ENCODE results near the gene FGGY.

Gene FGGY

DNA sequence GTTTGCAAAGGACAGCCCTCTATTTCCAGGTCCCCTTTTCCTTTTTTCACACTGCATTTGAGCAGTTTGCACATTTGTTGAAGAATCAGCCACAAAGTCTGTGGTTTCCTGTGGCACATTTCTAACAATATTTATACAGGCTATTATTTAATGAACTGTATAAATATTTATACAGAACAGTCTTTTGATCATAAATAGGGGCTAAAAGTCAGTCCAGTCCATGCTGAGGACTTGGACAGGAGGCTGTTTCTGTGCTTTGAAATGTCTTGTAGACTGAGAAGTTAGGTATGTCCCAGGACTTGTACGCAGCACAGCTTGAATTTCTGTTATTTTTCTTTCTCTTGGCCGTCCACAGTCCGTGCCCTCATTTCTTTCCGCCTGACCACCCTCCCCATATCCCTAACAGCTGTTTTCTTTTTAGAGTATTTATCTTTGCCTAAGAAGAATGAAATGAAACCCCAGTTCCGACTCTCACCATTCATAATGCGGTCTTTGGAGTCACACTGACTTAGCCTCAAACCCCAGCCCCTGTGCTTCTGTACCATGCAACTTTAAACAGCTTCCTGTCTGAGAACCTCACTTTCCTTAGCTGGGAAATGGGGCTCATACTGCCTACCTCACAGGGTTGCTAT, 19.7 kb downstream of the FGGY start:
- FAIRE-seq, result no peak

DNA sequence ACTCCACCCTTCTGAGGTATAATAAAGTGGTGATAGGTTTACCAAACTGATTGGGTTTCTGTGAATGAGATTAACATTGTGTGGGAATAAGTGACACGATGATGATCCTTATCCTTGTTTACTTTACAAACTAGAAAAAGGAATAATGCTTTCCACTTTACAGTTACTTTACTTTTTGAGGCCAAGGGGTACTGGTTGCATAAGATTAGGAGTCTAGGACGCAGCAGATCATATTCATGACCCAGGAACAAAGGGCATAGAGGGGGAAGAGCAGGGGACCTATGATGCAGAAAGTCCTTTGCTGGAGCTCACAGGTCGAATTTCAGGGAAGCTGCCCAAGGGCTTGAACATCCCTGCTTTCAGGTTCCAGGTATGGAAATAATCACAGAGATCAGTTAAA, 20.4 kb downstream of the FGGY start:
- FAIRE-seq, result no peak

DNA sequence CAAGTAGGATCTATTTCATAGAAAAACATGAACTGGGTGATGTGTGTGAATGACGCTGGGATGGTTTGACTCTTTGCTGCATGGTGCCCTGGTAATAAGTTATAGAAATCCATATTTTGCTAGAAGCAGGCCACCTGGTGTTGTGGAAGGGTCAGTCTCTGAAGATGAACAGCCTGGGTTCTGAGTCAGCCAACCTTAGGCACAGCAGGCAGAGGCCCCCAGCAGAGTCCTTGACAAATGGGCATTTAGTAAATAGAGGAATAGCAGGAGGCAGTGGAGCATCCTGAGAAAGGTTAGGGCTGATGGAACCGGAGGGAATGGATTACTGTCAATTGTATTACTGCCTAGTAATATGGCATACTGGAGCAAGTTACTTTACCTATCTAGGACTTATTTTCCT, 20.9 kb downstream of the FGGY start:
- FAIRE-seq, result no peak

DNA sequence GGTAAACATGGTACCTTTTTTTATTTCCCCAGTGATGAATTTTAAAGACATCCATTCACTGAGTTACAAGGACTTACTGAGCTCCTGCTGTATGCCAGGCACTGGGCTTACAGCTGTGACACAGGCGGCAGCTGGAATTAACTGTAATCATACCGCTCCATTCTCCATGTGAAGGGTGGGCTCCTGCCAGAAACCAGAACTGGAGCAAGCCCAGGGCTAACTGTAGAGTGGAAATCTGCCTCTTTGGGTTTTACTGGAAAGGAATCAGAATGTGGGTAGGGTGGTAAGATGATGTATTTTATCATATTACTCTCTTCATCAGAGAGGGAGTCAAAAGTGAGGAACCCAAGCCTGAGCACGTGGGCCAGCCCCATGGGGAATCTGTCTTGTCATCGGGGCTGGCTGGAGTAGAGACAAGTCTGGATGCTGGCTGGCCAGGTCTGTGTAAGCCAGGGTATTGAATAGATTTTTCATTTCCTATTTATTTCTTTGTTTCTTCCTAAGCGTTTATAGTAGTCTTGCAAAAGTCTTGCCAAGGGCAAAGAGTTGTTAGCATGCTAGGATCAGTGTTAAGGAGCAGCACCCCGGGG, 21.5 kb downstream of the FGGY start:
- FAIRE-seq, result no peak

DNA sequence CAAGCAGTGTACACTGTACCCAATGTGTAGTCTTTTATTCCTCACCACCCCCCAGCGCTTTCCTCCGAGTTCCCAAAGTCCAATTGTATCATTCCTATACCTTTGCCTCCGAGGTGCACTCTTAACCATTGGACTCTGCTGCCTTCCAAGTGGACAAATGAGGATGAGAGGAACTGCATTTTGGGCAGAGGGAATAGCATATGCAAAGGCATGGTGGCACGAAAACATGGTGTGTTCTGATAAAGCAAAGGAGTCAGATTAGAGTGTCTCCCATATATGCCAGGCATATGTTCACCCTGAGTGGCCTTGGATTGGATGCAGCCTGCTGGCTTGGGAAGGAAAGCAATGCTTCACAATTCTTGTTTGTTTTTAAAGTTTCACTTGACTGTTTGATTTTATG, 25.5 kb downstream of the FGGY start:
- FAIRE-seq, result no peak

DNA sequence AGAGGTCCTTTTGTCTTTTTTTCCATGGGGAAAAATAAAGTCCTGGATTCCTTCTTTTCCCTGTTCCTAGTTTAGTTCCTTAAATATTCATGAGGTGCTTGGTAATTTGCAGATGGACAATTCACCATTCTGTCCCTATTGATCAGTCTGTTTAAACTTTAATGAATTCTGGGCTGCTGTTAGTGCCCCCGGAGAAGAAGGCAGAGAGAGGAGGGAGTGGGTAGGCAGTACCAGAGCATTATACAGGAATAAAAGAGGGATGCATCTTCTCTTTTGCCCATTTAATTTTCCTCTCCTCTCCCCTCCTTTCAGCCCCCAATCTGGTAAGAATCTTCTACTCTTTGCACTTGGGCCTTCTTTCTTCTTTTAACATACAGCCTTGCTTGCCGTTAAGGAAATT, 25.9 kb downstream of the FGGY start:
- FAIRE-seq, result no peak

DNA sequence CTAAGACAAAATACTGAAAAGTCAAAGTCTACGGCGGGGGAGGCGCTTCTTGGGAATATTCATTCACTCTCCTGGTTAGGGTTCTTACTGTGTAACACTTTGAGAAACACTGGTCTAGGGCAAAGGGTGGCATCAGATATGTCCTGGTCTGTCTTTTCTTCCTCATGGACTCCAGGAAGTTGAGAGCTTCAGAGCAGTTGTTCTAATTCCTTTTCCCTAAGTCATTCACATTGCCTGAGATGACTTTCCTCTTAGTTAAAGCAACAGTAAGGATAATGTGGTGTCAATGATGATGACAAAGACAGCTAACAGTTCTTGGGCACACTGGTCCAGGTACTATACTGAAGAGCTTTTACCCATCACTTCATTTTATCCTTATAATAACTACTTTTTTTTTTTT, 27.0 kb downstream of the FGGY start:
- no peak for FAIRE-seq

DNA sequence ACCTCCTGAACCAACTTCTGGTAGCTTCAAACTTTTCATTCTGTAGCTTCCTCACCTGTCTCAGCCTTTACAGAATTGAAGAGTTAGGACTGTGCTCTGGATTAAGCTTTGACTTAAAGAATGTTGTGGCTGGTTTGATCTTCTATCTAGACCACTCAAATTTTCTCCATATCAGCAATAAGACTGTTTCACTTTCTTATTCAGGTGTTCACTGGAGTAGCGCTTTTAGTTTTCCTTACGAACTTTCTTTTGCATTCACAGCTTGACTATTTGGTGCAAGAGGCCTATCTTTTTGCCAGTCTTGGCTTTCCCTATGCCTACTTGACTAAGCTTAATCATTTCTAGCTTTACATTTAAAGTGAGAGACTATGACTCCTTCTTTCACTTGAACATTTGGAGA, 31.5 kb downstream of the FGGY start:
- no peak for FAIRE-seq

DNA sequence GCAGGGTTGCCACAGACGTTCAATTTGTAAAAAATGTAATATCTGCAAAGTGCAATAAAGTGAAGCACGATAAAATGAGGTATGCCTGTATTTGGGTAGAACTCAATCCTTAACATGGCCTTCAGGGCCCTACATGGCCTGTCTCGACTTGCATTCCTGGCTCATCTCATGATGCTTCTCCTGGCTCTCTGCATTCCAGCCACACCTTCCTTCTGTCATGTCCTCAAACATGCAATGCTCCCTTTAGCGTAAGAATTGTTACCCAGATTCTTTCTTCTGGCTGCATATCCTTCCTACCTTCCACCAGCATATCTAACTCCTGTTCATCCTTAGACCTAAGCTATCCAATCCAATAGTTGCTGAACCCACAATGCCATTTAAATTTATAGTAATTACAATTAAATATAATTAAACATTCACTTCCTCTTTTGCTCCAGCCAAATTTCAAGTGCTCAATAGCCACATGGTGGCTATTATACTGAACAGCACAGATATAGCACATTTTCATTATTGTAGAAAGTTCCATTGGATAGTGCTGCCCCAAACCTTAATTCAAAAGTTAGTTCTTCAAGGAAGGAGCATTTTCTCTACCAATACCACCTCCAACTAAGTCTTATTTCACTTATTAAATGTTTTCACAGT, 32.6 kb downstream of the FGGY start:
- no peak for FAIRE-seq

DNA sequence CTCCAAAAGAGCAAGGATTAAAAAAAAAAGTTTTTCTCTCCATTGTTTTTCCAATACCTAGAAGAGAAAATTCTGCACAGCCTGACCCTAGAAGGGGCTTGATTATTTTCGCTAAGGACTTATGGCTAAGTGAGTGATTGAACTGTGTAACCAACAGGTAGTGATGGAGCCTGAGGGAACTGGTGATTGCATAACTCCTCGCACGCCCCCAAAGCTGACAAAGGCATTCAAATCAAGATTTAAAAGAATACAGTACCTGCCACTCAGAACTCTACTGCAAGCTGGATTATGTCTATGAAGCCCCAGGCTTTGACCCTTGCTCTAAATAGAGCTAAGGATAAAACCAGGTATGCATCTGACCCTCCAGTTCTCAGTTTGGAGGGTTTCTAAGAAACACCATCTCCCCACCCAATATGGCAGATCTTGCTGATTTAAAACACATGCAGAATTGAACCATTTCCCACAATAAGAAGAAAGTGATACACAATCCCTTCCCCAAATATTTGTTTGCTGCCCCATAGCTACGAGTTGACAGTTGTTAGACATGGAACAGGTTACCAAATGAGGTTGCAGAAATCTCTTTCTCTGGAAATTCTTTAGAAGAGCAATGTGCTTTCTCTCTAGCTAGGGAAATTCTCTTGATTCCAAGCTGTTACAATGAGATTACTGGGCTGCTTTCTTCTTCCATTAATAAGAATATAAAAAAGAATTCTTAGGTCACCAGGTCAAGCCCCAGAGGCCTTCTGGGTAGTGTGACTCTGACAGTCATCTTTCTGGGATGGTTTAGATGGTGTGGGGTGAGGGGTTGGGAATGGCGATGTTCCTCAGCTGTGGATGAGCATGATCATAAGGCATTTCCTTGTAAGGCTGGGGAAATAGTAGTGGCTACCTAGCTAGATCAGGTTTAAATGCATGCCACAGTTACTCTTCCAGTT, 35.1 kb downstream of the FGGY start:
- no peak for FAIRE-seq

DNA sequence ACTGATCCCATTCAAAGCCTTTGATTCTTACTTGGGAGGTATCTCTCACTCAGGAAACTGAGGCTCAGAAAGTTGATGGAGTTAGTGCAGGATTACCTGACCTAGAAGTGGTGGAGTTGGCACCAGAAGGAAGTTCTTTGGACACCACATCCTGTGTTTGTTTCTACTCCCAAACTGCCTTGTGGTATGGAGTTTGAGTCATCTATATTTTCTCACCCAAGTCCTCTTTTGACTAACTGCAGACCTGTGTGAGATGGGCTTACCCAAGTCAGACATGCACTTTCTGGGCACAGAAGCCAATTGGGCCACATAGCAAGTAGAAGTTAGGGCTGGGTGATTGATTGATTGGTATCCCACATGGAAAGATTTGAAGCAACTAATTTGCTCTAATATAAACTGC, 36.1 kb downstream of the FGGY start:
- no peak for FAIRE-seq

DNA sequence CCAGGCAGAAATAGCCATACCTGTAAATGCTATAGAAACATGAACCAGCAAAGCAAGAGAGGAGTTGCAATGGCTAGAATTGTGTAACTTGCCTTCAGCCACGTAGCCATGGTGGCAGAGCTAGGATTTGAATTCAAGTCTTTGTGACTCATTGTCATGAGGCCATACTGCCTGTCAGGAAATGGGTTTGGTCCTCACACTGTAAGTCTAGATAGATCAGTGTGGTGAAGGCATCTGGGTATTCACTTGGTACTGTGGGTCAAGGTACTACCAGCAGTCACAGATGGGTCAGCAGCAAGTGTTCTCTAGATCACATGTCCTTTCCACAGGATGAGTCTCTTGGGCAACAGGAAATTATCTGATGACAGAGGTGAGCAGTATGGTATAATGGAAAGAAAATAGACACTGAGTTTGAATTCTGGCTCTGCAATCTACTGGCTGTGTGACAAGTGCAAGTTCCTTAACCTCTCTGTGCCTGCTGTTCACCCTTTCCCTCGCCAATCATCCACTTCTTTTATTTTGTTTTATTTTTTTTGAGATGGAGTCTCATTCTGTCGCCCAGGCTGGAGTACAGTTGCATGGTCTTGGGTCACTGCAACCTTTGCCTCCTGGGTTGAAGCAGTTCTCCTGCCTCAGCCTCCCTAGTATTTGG, 36.9 kb downstream of the FGGY start:
- no peak for FAIRE-seq

DNA sequence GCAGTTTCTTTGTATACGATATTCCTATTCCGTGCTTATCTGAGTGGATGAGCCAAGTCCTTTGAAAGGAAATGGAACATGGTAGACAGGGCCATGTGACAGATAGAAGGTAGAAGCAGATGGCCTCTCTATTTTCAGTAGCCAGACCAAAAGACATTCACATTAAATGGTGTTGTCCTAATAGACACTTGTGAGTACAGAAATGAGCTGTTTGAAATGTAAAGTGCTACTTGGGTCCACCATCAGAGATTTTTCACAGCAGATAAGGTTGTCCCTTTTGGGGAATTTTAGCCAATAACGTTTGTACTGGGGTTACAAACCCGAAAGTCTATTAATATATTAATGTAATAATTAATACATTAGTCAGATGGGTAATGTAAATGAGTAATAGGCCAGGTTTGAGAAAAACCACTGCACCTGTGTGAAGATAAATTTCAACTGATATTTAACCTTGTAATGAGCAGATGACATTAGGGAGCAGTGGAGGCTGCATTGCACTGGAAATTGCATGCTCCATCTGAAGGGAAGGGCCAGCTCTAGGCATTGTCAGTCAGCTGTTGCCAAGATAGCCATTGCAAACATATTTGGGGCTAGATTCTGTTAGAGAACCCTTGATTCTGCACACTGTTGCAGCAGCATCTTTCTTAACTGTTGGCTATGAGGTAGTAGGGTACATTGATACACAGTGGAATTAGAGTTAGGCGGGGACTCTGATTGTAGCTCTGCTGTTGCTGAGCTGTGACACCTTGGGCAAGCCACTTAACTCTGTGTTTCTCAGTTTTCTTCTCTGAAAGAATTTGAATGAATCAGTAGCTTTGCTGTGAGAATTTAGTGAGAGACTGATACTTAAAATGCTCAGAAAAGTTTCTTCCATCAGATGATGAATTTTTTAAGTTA, 43.8 kb downstream of the FGGY start:
- FAIRE-seq, result no peak

DNA sequence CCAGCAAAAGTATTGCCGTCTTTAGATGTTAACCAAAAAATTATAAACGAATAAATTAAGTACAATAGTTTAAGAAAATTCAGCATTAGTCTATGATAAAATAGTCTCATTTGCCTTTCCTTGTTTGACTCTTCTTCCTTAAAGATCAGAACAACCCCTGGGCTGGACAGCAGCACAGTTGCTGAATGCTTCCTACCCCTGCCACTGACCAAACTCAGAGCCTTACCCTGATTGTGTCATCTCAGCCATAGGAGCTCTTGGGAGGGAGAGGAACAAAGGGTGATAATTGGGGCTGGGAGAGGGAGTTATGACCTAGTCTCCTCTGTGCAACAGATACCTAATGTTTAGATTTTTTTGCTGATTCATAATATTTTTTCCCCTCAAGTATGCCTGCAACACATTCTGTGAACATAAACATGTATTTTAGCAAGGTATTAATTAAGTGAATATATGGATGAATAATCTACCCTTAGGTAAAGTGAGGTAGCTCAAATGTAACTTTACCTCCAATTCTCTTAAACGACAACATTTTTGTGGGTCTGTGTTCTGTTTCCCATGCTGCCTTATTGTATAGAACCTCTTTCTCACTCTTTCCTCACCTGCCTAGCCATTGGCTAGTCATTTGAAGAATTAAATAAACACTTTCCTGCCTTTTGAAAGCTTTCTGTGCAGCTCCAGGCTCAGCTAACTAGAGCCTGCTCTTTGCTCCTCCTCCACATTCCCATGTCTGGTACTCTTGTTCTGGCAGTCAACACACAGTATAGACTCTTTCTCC, 46.1 kb downstream of the FGGY start:
- no peak for FAIRE-seq

DNA sequence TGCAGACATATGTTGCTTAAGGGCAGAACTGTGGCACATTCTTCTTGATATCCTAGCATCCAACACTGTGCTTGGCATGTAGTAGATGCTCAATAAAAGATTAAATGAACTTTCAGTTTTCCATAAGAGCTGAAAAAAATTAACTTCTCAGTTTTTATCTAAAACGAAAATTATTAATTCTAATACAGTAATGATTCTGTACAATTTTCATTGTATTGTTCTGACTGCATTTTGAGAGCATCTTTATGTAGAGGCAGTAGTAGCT, 46.6 kb downstream of the FGGY start:
- no peak for FAIRE-seq

DNA sequence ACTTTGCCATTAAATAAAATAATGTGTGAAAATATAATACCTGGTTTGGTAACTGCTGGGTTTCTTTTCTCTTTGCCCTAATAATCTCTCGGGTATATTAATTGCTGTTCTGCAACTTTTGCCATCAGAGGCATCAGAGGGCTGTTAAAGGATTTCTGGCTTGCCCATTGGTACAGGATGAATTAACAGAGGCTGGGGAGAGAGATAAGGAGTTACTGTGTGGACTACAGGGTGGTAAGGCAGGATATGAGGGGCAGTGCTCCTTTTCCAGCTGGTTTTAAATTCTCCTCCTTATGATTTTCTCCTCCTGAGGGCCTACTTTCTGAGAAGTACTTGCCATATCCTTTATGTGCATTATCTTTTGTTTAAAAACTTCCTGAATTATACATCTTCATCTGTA, 48.3 kb downstream of the FGGY start:
- FAIRE-seq, result no peak

DNA sequence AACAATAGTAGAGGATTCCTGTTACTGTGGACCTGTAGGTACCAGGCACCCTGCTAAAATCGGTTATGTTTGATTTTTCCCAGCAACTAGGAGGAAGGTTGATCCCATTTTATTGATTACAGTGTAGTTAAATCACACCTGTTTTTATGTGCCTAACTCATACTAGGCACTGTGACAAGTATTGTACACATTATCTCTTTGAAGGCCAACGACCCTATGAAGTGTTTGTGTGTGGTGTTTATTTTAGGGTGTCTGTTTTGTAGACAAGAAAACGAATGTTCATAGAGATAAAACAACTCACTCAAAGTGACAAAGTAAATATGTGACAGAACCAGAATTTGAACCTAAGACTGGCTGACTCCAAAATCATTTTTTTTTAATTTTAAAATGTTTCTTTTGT, 49.5 kb downstream of the FGGY start:
- FAIRE-seq, result no peak

DNA sequence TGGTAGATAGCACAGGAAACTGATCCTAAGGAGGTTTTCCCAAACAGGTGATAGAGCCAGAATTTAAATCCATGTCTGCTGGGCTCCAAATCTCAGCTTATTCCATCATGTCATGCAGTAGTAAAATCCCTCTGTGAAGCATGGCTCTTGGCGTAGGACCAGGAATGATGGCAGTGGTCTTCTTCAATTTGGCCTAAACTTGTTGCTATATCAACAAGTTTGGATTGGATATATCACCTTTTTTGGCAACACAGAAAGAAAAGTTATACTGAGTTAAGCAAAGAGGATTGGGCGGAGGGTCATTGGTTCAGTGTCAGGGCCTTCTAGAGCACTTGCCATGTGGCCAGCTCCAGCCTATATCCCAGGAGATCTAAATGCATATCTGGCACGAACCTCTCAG, 52.2 kb downstream of the FGGY start:
- FAIRE-seq, result no peak

DNA sequence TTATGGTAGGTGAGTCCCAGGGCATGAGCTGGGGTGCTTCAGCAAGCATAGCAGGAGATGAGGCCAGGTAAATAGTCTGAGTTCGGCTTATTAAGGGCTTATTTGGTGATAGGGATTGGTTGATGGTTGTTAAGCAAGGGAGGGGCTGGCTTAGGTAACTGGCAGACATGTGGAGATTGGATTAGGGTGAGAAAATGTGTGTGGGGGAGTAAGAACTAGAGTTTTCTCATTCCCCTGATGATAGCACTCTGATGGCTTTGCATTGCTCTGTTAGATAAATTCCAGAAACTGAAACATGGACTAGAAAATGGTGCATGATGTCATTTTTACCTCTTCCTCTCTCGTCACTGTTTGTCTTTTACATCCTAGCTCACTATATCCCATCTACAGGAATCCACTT, 53.6 kb downstream of the FGGY start:
- FAIRE-seq, result no peak

DNA sequence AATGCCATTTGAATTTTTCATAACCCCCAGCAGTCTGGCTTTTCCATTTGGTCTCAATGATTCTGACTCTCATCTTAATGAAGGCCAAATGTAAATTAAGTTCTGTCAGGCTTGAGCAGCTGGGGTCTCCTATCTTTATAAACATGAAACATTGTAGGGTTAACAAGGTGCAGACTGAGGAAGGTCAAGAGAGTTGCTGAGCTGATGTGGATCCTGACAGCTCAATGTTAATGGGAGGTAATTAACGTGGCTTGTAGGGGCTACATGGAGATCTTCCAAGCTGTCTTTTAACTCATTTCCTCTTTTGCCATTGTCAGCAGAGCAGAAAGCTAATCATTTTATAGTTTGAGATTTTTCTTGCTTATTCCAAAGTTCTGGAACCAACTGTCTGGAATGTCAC, 55.2 kb downstream of the FGGY start:
- no peak for FAIRE-seq

DNA sequence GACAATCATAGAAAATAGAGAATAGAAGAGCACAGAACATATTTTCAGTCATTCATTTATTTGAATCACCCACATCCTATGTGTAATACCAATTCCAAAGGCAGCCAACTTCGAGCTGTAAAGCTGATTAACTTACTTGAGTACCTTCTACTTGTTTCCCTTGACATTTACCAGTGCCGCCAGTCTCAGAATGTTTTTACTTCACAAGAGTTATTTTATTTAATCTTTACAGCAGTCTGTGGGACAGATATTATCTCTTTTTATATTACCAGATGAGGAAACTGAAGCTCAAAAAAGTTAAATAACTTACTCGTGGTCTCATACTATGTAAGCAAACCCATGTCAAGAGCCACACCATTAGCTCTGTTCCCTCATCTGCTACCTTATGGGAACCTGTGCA, 56.6 kb downstream of the FGGY start:
- FAIRE-seq, result no peak

Data from endometrium (tissue), 2 donors.